HepG2 (cell line): ENCODE data around the gene OR13C4. TPM values are rescaled to one million over a fixed set of nuclear protein-coding genes. Genes with fewer than 3 reads are reported as not detected.

ENCODE experiments used
- ATAC-seq: fragments of 200-7000 bp; cut with Tn5 transposase; 3 replicates; pipeline ENCODE4 v1.9.1; 2020; ENCODE audit warnings: mild to moderate bottlenecking, moderate library complexity
- BruUV-seq: library from RNA; stranded (reverse); fragments of 400-500 nt; replicated peaks from 2 replicates; lab custom pipeline; 2021; lab: Mats Ljungman, UMichigan
- CTCF ChIA-PET: fragments of 300-600 bp; formaldehyde crosslinking; extraction: SDS; loops from one replicate; lab custom pipeline; 2021; ENCODE audit warnings: low total read pairs, inconsistent platforms, low intra/inter-chr PET ratio; lab: Yijun Ruan, JAX
- POLR2A ChIA-PET: fragments of 350-600 bp; sonication (Branson Sonifier 250); formaldehyde crosslinking; loops from one replicate; lab custom pipeline; 2020; ENCODE audit warnings: antibody characterized with exemption, inconsistent platforms; lab: Yijun Ruan, JAX
- DNase-seq: peaks from one replicate; pipeline ENCODE4 v3.0.0-alpha.2; 2015; ENCODE audit warnings: low spot score
- FAIRE-seq: peaks from 3 replicates; lab custom pipeline; 2011; peaks lifted over from hg19 to GRCh38; lab: Jason Lieb, UNC
- H2AFZ ChIP-seq: one replicate; pipeline ENCODE4 v1.6.1; 2011; ENCODE audit warnings: low read length, inconsistent platforms
- H3K27ac ChIP-seq: fragments of 300-600 bp; 3 replicates; pipeline ENCODE4 v1.8.0; 2011; ENCODE audit warnings: mixed run types, mild to moderate bottlenecking, mixed read lengths, low read length, inconsistent platforms; ENCODE audit not compliant: insufficient read depth; ENCODE audit errors: extremely low read length
- H3K27me3 ChIP-seq, 2 experiments: fragments of 200-600 bp in 1 of 2; 2 replicates in 1 of 2; 3 replicates in 1 of 2; pipeline versions ENCODE4 v1.6.0 to v1.8.0; 2011; ENCODE audit warnings: low read length in 2 of 2, mild to moderate bottlenecking in 2 of 2, moderate library complexity in 2 of 2, inconsistent platforms in 1 of 2; ENCODE audit not compliant: insufficient read depth in 2 of 2, control insufficient read depth in 1 of 2
- H3K36me3 ChIP-seq, 2 experiments: fragments of 200-600 bp in 1 of 2; replicated peaks in 1 of 2; 2 replicates in 1 of 2; 3 replicates in 1 of 2; pipeline versions ENCODE4 v1.5.1 to v1.8.0; 2011; ENCODE audit warnings: low read length in 2 of 2, inconsistent platforms in 1 of 2; ENCODE audit not compliant: insufficient read depth in 2 of 2, control insufficient read depth in 1 of 2
- H3K4me1 ChIP-seq: 2 replicates; pipeline ENCODE4 v1.5.1; 2012; ENCODE audit warnings: low read length, inconsistent platforms; ENCODE audit not compliant: insufficient read depth
- H3K4me2 ChIP-seq: 2 replicates; pipeline ENCODE4 v1.6.0; 2011; ENCODE audit warnings: low read depth, low read length, inconsistent platforms
- H3K4me3 ChIP-seq, 3 experiments: fragments of 200-600 bp in 1 of 3; sonication (generic), shearing (Covaris generic) in 1 of 3; replicated peaks in 1 of 3; 2 replicates each; pipeline ENCODE4 v1.5.1; 2011 to 2016; ENCODE audit warnings: low read length in 3 of 3, inconsistent platforms in 2 of 3, low read depth in 2 of 3, mild to moderate bottlenecking in 2 of 3, control low read depth in 1 of 3, mixed read lengths in 1 of 3; ENCODE audit not compliant: insufficient read depth in 1 of 3
- H3K79me2 ChIP-seq: one replicate; pipeline ENCODE4 v1.6.1; 2011; ENCODE audit warnings: low read length, inconsistent platforms; ENCODE audit not compliant: insufficient read depth
- H3K9ac ChIP-seq: 2 replicates; pipeline ENCODE4 v1.6.0; 2011; ENCODE audit warnings: mild to moderate bottlenecking, low read depth, low read length, inconsistent platforms; ENCODE audit not compliant: insufficient read depth
- H3K9me3 ChIP-seq: 2 replicates; pipeline ENCODE4 v1.5.1; 2012; ENCODE audit warnings: mild to moderate bottlenecking, low read length
- H4K20me1 ChIP-seq: 2 replicates; pipeline ENCODE4 v1.6.0; 2011; ENCODE audit warnings: inconsistent platforms, mild to moderate bottlenecking, low read length, moderate library complexity; ENCODE audit not compliant: insufficient read depth
- CCAR2 ChIP-seq: fragments of 200-400 bp; formaldehyde crosslinking; optimal IDR thresholded peaks from 2 replicates; pipeline ENCODE3; 2018; ENCODE audit warnings: low read depth, mild to moderate bottlenecking, low read length, moderate library complexity
- HNRNPK ChIP-seq: fragments of 200-400 bp; formaldehyde crosslinking; IDR thresholded peaks from 2 replicates; pipeline ENCODE4 v1.6.1; 2018; ENCODE audit warnings: low read length, low read depth, moderate library complexity, mild to moderate bottlenecking; ENCODE audit not compliant: poor library complexity, severe bottlenecking
- JARID2 ChIP-seq: sonication (generic); formaldehyde crosslinking; IDR thresholded peaks from 2 replicates; pipeline ENCODE4 v1.8.1; 2023; ENCODE audit warnings: missing genetic modification reagents, inconsistent platforms; ENCODE audit not compliant: insufficient replicate concordance
- MTF2 ChIP-seq: sonication (generic); formaldehyde crosslinking; IDR thresholded peaks from 2 replicates; pipeline ENCODE4 v1.5.0; 2020; ENCODE audit warnings: missing genetic modification reagents, borderline replicate concordance
- NR2C2 ChIP-seq: sonication (generic); formaldehyde crosslinking; IDR thresholded peaks from 2 replicates; pipeline ENCODE4 v1.4.0; 2020; ENCODE audit warnings: missing genetic modification reagents, mild to moderate bottlenecking, moderate library complexity, borderline replicate concordance
- PCBP2 ChIP-seq: fragments of 200-400 bp; formaldehyde crosslinking; optimal IDR thresholded peaks from 2 replicates; pipeline ENCODE3; 2018; ENCODE audit warnings: low read length, low read depth; ENCODE audit not compliant: poor library complexity, severe bottlenecking
- SNRNP70 ChIP-seq: fragments of 200-400 bp; formaldehyde crosslinking; IDR thresholded peaks from 2 replicates; pipeline ENCODE4 v1.6.1; 2017; ENCODE audit warnings: mild to moderate bottlenecking, low read depth, low read length, moderate library complexity
- SOX5 ChIP-seq: IDR thresholded peaks from 2 replicates; pipeline ENCODE4 v1.6.1; 2016; ENCODE audit warnings: borderline replicate concordance
- ZNF101 ChIP-seq: sonication (generic); formaldehyde crosslinking; IDR thresholded peaks from 2 replicates; pipeline ENCODE4 v1.4.0; 2020; ENCODE audit warnings: mild to moderate bottlenecking, low read depth, missing genetic modification reagents, borderline replicate concordance
- ZNF34 ChIP-seq: sonication (generic); formaldehyde crosslinking; IDR thresholded peaks from 2 replicates; pipeline ENCODE4 v1.4.0; 2020; ENCODE audit warnings: mild to moderate bottlenecking, missing genetic modification reagents, borderline replicate concordance
- ZSCAN31 ChIP-seq: sonication (generic); formaldehyde crosslinking; IDR thresholded peaks from 2 replicates; pipeline ENCODE4 v1.5.0; 2020; ENCODE audit warnings: low read depth, mild to moderate bottlenecking, missing genetic modification reagents
- WGBS: methylation state at CpG from one replicate; pipeline ENCODE4 v1.1.6; 2017; ENCODE audit warnings: low lambda C conversion rate; 5-methylcytosine and 5-hydroxymethylcytosine counted together
- in situ Hi-C: cut with HindIII; loops from 2 replicates; pipeline ENCODE4 v1.10.0; 2017; ENCODE audit warnings: low pct_unique_long_range_greater_than_20kb; ENCODE audit not compliant: extremely low pct_ligation_motif_present
- intact Hi-C: fragments of 100-400 bp; cut with micrococcal nuclease; formaldehyde crosslinking; loops from one replicate; pipeline ENCODE4 v1.10.0; 2022; ENCODE audit not compliant: unreplicated experiment
- polyA plus RNA-seq, 8 experiments: library from polyadenylated mRNA; depleted of rRNA in 3 of 8; stranded (reverse) in 7 of 8; unstranded in 1 of 8; fragments of >200 nt; fragmentation: Illumina TruSeq in 4 of 8; extraction: Trizol in 4 of 8; gene quantifications; 2 replicates each; pipeline versions ENCODE4 v1.2.1 to v1.2.3, GENCODE V29; 2011 to 2016; ENCODE audit warnings: low read depth in 4 of 8, missing spikeins in 1 of 8, mixed read lengths in 1 of 8; ENCODE audit not compliant: insufficient read depth in 1 of 8
- total RNA-seq, 5 experiments: library from RNA; depleted of rRNA; stranded (reverse); fragments of >200 nt; fragmentation: Illumina TruSeq; extraction: Trizol; gene quantifications; 2 replicates each; pipeline ENCODE4 v1.2.3, GENCODE V29; 2016; ENCODE audit warnings: low read depth in 1 of 5
- TF ChIP-seq, protein P1 (sequence below): sonication (generic); formaldehyde crosslinking; IDR thresholded peaks from 2 replicates; pipeline ENCODE4 v1.4.0; 2020; ENCODE audit warnings: missing genetic modification reagents, low read depth, mild to moderate bottlenecking, borderline replicate concordance
- TF ChIP-seq, protein P2 (sequence below): sonication (generic); formaldehyde crosslinking; IDR thresholded peaks from 2 replicates; pipeline ENCODE4 v1.5.0; 2020; ENCODE audit warnings: mild to moderate bottlenecking, missing genetic modification reagents
- TF ChIP-seq, protein P3 (sequence below): fragments of 450-650 bp; IDR thresholded peaks from 2 replicates; pipeline ENCODE4 v1.6.1; 2017; ENCODE audit warnings: mild to moderate bottlenecking

OR13C4 gene
- total and polyA plus RNA-seq, 2 of the 13 experiments (the other 11 are each of a cell fraction or from before 2014, with no cell fraction given): not detected

DNA sequence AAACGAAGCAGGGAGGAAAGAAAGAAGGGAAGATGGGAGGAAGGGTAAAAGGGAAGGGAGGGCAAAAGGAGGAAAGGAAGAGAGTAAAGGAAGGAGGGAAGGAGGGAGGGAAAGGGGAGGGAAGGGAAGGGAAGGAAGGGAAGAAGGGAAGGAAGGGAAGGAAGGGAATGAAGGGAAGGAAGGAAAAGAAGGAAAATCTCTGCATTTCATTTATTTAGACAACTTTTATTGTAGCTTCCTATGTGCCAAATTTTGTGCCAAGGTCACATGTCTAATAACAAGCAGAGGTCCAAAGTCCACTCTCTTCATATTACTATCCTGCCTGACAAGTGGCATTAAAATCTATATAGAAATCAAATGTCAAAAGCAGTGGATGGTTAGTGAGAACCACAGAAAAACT, 12.3 kb upstream of the OR13C4 start:
- Histone ChIP-seq H3K4me2 (no peak overlapping the region), H2AFZ (no peak overlapping the region), H3K79me2 (no peaks in the 10 kb centered on the region), H3K9me3 (no peaks in the 10 kb centered on the region), H3K4me1 (no peaks in the 10 kb centered on the region), H3K36me3 (no peaks in the 10 kb centered on the region), H3K27ac (no peak overlapping the region), H3K4me3 (no peak overlapping the region), H3K27me3 (no peaks in the 10 kb centered on the region), H4K20me1 (no peaks in the 10 kb centered on the region)
- ChIA-PET POLR2A (no interaction called here), CTCF (no interaction called here)
- FAIRE-seq (no peak), ATAC-seq (no peak), DNase-seq (no peak)
- no TSS peak for BruUV-seq
- in situ Hi-C loops: no loop called here
- TF ChIP-seq SNRNP70 (no peak), ZNF101 (CRISPR knock-in tag) (no peak), MTF2 (CRISPR knock-in tag) (no peak), NR2C2 (no peak), PCBP2 (peak; percentile 72), ZNF34 (CRISPR knock-in tag) (no peak), JARID2 (CRISPR knock-in tag) (no peak), CCAR2 (no peak), SOX5 (CRISPR knock-in tag) (no peak), HNRNPK (peak; percentile 94), ZSCAN31 (no peak)
- TF ChIP-seq, protein P1, sequence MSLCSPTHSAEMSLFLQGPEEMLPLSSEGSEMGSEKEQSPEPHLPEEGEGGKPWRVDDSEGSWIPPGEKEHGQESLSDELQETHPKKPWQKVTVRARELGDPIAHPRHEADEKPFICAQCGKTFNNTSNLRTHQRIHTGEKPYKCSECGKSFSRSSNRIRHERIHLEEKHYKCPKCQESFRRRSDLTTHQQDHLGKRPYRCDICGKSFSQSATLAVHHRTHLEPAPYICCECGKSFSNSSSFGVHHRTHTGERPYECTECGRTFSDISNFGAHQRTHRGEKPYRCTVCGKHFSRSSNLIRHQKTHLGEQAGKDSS (CRISPR knock-in tag): no peak
- TF ChIP-seq, protein P2, sequence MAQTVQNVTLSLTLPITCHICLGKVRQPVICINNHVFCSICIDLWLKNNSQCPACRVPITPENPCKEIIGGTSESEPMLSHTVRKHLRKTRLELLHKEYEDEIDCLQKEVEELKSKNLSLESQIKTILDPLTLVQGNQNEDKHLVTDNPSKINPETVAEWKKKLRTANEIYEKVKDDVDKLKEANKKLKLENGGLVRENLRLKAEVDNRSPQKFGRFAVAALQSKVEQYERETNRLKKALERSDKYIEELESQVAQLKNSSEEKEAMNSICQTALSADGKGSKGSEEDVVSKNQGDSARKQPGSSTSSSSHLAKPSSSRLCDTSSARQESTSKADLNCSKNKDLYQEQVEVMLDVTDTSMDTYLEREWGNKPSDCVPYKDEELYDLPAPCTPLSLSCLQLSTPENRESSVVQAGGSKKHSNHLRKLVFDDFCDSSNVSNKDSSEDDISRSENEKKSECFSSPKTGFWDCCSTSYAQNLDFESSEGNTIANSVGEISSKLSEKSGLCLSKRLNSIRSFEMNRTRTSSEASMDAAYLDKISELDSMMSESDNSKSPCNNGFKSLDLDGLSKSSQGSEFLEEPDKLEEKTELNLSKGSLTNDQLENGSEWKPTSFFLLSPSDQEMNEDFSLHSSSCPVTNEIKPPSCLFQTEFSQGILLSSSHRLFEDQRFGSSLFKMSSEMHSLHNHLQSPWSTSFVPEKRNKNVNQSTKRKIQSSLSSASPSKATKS (CRISPR knock-in tag): no peak
- TF ChIP-seq, protein P3, sequence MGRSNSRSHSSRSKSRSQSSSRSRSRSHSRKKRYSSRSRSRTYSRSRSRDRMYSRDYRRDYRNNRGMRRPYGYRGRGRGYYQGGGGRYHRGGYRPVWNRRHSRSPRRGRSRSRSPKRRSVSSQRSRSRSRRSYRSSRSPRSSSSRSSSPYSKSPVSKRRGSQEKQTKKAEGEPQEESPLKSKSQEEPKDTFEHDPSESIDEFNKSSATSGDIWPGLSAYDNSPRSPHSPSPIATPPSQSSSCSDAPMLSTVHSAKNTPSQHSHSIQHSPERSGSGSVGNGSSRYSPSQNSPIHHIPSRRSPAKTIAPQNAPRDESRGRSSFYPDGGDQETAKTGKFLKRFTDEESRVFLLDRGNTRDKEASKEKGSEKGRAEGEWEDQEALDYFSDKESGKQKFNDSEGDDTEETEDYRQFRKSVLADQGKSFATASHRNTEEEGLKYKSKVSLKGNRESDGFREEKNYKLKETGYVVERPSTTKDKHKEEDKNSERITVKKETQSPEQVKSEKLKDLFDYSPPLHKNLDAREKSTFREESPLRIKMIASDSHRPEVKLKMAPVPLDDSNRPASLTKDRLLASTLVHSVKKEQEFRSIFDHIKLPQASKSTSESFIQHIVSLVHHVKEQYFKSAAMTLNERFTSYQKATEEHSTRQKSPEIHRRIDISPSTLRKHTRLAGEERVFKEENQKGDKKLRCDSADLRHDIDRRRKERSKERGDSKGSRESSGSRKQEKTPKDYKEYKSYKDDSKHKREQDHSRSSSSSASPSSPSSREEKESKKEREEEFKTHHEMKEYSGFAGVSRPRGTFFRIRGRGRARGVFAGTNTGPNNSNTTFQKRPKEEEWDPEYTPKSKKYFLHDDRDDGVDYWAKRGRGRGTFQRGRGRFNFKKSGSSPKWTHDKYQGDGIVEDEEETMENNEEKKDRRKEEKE: no peak
- TF ChIP-seq, all 625 proteins: peak for 2
- H3K9ac ChIP-seq: no peak overlapping the region
- WGBS: 0% methylated on average over 1 of the region's 1 CpG
- intact Hi-C loops: no loop called here
